SK-N-MC (cell line): ENCODE results near the gene GNAT3.

ENCODE experiments used
- EZH2 ChIP-seq: fragments of 200-600 bp; sonication (generic); IDR thresholded peaks from one replicate; pipeline ENCODE4 v1.6.1; 2017; ENCODE audit warnings: antibody characterized with exemption
- FOXP2 ChIP-seq: optimal IDR thresholded peaks from 2 replicates; pipeline ENCODE3; 2011; ENCODE audit warnings: mild to moderate bottlenecking, moderate library complexity; ENCODE audit not compliant: insufficient read depth; ENCODE audit errors: extremely low read length, control extremely low read depth
- POLR2AphosphoS5 ChIP-seq: IDR thresholded peaks from 2 replicates; pipeline ENCODE4 v1.6.1; 2012; ENCODE audit warnings: mild to moderate bottlenecking, low read depth, low read length, borderline replicate concordance

- TF ChIP-seq EZH2 (no peak), POLR2AphosphoS5 (no peak), FOXP2 (no peak)
Measured at GRCh38 chr7:80414331-80414730, 97.5 kb downstream of the GNAT3 start.
